Measurements from ENCODE around the gene CRELD2. TPM values are rescaled to one million over a fixed set of nuclear protein-coding genes. Genes with fewer than 3 reads are reported as not detected.

CRELD2 gene
- total and polyA plus RNA-seq, 3 experiments from 2014 or later = 49.4 to 53.2 (median 50.7) TPM

DNA sequence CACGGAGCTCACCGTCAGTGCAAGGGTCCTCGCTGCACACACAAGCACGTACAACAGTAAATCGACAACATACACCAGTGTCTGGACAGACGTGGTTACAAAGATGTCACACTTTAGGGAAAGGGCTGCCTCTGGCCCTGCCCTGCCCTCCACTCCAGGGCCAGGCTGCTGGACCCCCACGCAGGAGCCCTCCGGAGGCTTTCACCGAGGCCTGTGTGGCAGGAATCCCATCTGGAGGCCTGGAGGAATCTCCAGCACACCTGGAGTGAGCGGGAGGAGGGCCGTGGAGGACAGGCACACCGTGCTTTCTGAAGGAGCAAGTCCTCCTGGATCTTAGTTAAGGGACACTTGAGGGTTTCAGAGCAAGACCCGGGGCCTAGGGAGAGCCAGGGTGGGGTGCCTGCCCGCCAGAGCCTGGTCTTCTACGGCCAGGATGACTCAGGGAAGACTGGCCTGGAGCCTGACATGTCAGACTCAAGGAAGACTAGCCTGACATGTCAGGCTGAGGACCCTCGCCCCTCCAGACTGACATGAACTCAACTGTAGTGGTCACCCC is 40.0 kb downstream of the CRELD2 start:
- POLR2A ChIA-PET = no interaction called here
- Mint-ChIP-seq H3K4me3 (peak overlapping the region; percentile 29 to 87 (median 77)), H3K36me3 (peaks cover 0 to 16% (median 0%) of the 10 kb centered on the region in 3 donors), H3K27ac (peak overlapping the region in 6 of 8 donors; percentile 43 to 92 (median 90)), H3K27me3 (peaks cover 0 to 5% of the 10 kb centered on the region in 2 donors), H3K9me3 (peaks cover 0 to 4% (median 0%) of the 10 kb centered on the region in 5 donors), H3K4me1 (peaks cover under 1 to 17% (median 7%) of the 10 kb centered on the region in 3 donors)
- H3K9me3 ChIP-seq (ENCODE audit: low read length) = no peaks in the 10 kb centered on the region
- no peaks in the 10 kb centered on the region for H3K27me3 ChIP-seq (ENCODE audit: insufficient read depth, low read length, poor library complexity, severe bottlenecking)
- peaks cover 18% of the 10 kb centered on the region for H3K4me1 ChIP-seq (ENCODE audit: insufficient read depth, low read length)
- CTCF ChIA-PET = no interaction called here
- peaks cover 6% of the 10 kb centered on the region for H3K36me3 ChIP-seq (ENCODE audit: insufficient read depth, low read length)
- H3K4me3 ChIP-seq (ENCODE audit: low read length) = no peak overlapping the region
- H3K27ac ChIP-seq (ENCODE audit: low read depth, low read length) = no peak overlapping the region
- DNase-seq = no peak

DNA sequence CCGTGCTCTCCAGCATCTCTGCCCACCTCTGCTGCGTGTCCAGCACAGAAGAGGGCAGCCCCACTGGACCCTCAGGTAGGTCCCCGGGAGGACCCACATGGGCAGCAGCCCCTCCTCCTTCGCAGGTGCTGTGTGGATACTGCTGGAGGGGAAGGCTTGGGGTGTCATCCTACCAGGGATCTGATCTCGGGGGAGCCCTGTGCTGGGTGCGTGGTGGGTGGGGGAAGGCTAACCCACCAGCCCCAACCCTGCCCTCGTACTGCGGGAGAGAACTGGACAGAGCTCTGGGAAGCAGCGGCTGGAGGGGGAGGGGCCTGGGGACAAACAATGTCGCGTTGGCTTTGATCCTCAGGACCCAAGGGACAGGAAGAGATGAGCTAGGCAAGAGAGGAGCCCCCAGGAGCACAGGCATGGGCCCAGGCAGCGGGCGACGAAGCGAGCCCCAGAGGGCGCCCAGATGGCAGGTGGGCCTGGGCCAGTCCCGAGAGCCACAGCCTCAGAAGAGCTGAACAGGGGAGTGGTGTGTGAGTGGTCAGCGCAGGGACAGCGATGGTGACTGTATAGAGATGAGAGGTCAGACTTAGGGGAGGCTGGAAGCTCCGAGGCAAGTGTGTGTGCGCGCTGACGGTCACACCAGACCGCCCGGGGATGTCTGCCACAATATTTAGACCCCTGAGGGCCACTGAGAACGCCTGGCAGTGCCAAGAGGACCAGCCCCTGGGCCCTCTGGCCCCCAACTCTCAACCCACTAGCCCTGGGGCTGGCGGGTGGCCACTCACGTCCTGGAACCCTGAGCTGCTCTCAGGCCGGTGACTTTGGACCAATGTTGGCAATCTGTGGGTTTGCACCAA is 40.7 kb downstream of the CRELD2 start:
- Mint-ChIP-seq H3K27me3 (peaks cover 0 to 5% of the 10 kb centered on the region in 2 donors), H3K4me3 (peak overlapping the region; percentile 64 to 87 (median 77)), H3K36me3 (peaks cover 0 to 23% (median 4%) of the 10 kb centered on the region in 3 donors), H3K27ac (peak overlapping the region; percentile 71 to 97 (median 90)), H3K9me3 (peaks cover 0 to 4% (median 0%) of the 10 kb centered on the region in 5 donors), H3K4me1 (peaks cover 8 to 24% (median 14%) of the 10 kb centered on the region in 3 donors)
- DNase-seq = peak in 1 of 5 donors; percentile 26
- Histone ChIP-seq H3K4me3 (ENCODE audit: low read length) (peak overlapping the region; percentile 53), H3K4me1 (ENCODE audit: insufficient read depth, low read length) (peaks cover 25% of the 10 kb centered on the region), H3K27me3 (ENCODE audit: insufficient read depth, low read length, poor library complexity, severe bottlenecking) (no peaks in the 10 kb centered on the region), H3K27ac (ENCODE audit: low read depth, low read length) (peak overlapping the region; percentile 54), H3K36me3 (ENCODE audit: insufficient read depth, low read length) (peaks cover 13% of the 10 kb centered on the region), H3K9me3 (ENCODE audit: low read length) (no peaks in the 10 kb centered on the region)
- ChIA-PET POLR2A (interaction anchor here (1.5 kb wide), 2 partner anchors 12 to 23 kb away, joined by 5 to 8 read pairs; no protein-coding TSS in a partner anchor), CTCF (interaction anchor here (1.5 kb wide), 1 partner anchor 12 kb away, joined by 4 read pairs; no protein-coding TSS in a partner anchor)

DNA sequence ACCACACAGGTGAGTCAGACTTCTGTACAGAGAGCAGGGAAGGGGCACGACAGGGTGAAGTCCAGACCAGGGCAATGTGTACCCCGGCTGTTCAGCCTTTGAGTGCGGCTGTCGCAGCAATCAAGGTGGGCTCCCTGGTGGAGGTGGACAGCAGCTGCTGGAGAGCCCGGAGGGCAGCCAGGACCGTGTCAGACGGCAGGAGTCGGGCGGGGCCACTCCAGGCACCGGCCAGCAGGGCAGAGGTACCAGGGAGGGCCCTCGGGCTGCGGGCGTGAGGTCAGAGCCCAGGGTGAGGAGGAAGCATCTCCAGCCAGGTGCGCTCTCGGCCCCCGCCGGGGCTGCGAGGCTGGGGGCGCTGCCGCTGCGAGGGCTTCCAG is 41.3 kb downstream of the CRELD2 start:
- H3K27me3 Mint-ChIP-seq = peaks cover 0 to 5% of the 10 kb centered on the region in 2 donors

DNA sequence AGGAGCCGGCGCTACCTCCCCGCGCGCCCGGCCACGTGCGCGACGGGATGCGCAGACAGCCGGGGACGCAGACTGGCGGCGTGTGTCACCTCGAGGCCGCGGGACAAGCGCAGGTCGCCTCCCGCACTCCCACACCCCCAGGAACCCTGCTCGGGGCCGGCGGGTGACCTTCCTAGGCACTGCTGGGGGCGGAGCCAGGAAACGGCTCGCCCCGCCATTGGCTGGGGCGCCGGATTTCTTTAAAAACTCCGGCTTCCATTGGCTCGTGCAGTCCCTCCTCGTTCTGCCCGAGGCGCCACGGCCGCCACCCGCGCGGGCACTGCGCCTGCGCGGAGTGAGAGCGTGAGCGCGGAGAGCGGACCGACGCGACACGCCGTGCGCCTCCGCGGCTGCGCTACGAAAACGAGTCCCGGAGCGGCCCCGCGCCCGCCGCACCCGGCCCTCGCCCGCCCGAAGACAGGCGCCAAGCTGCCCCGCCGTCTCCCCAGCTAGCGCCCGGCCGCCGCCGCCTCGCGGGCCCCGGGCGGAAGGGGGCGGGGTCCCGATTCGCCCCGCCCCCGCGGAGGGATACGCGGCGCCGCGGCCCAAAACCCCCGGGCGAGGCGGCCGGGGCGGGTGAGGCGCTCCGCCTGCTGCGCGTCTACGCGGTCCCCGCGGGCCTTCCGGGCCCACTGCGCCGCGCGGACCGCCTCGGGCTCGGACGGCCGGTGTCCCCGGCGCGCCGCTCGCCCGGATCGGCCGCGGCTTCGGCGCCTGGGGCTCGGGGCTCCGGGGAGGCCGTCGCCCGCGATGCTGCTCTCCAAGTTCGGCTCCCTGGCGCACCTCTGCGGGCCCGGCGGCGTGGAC is 41.9 kb downstream of the CRELD2 start, which contains the start of gene PIM3:
Gene PIM3, plus strand, starts transcription at position 614 of the 846 bp plus-strand sequence. Its CDS starts 176 bp downstream, at position 790.
- Mint-ChIP-seq H3K27me3 (peaks cover 0 to 5% of the 10 kb centered on the region in 2 donors), H3K4me1 (peaks cover 8 to 33% (median 19%) of the 10 kb centered on the region in 3 donors), H3K27ac (peak within 1 kb of the TSS; percentile 91 to 99 (median 93)), H3K36me3 (peaks cover 0 to 31% (median 4%) of the 10 kb centered on the region in 3 donors), H3K4me3 (peak within 1 kb of the TSS; percentile 86 to 97 (median 93)), H3K9me3 (peaks cover 0 to 4% (median 0%) of the 10 kb centered on the region in 5 donors)
- no peaks in the 10 kb centered on the region for H3K27me3 ChIP-seq (ENCODE audit: insufficient read depth, low read length, poor library complexity, severe bottlenecking)
- H3K9me3 ChIP-seq (ENCODE audit: low read length) = no peaks in the 10 kb centered on the region
- peaks cover 13% of the 10 kb centered on the region for H3K36me3 ChIP-seq (ENCODE audit: insufficient read depth, low read length)
- peak within 1 kb of the TSS; percentile 71 for H3K4me3 ChIP-seq (ENCODE audit: low read length)
- ChIA-PET POLR2A (interaction anchor here (0.5 to 3.3 kb wide), 9 partner anchors 8 to 70 kb away, joined by 3 to 30 read pairs (median 5); no protein-coding TSS in a partner anchor), CTCF (interaction anchor here (0.8 to 1.5 kb wide), 3 partner anchors 10 to 33 kb away, joined by 3 to 4 read pairs (median 3); no protein-coding TSS in a partner anchor)
- peak within 1 kb of the TSS; percentile 79 for H3K27ac ChIP-seq (ENCODE audit: low read depth, low read length)
- peak; percentile 84 to 95 (median 92) for DNase-seq
- peaks cover 29% of the 10 kb centered on the region for H3K4me1 ChIP-seq (ENCODE audit: insufficient read depth, low read length)

More for the DNA sequence above, 41.3 kb downstream of the CRELD2 start:
- no peak for DNase-seq
- Mint-ChIP-seq H3K4me1 (peaks cover 8 to 30% (median 18%) of the 10 kb centered on the region in 3 donors), H3K36me3 (peaks cover 0 to 27% (median 4%) of the 10 kb centered on the region in 3 donors), H3K4me3 (peak overlapping the region; percentile 64 to 87 (median 77)), H3K9me3 (peaks cover 0 to 4% (median 0%) of the 10 kb centered on the region in 5 donors), H3K27ac (peak overlapping the region; percentile 71 to 97 (median 90))
- ChIA-PET POLR2A (interaction anchor here (0.5 to 3.3 kb wide), 9 partner anchors 9 to 71 kb away, joined by 3 to 30 read pairs (median 5); no protein-coding TSS in a partner anchor), CTCF (interaction anchor here (1.2 to 1.5 kb wide), 2 partner anchors 11 to 13 kb away, joined by 3 to 4 read pairs; no protein-coding TSS in a partner anchor)
- peaks cover 29% of the 10 kb centered on the region for H3K4me1 ChIP-seq (ENCODE audit: insufficient read depth, low read length)
- H3K27ac ChIP-seq (ENCODE audit: low read depth, low read length) = peak overlapping the region; percentile 54
- H3K27me3 ChIP-seq (ENCODE audit: insufficient read depth, low read length, poor library complexity, severe bottlenecking) = no peaks in the 10 kb centered on the region
- peak overlapping the region; percentile 53 for H3K4me3 ChIP-seq (ENCODE audit: low read length)
- H3K36me3 ChIP-seq (ENCODE audit: insufficient read depth, low read length) = peaks cover 13% of the 10 kb centered on the region
- no peaks in the 10 kb centered on the region for H3K9me3 ChIP-seq (ENCODE audit: low read length)

DNA sequence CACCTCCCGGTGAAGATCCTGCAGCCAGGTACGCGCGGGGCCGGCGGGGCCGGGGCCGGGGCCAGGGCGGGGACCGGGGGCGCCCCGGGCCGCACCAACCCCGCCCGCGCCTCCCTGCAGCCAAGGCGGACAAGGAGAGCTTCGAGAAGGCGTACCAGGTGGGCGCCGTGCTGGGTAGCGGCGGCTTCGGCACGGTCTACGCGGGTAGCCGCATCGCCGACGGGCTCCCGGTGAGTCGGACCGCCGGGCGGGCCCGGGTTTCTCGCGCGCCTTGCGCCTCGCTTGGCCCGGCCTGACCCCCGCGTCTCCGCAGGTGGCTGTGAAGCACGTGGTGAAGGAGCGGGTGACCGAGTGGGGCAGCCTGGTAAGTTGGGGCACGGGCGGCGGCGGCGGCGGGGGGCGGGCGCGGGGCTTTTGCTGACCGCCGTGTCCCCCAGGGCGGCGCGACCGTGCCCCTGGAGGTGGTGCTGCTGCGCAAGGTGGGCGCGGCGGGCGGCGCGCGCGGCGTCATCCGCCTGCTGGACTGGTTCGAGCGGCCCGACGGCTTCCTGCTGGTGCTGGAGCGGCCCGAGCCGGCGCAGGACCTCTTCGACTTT is 42.7 kb downstream of the CRELD2 start:
- H3K4me3 Mint-ChIP-seq = peak overlapping the region; percentile 86 to 97 (median 93)
- H3K9me3 ChIP-seq (ENCODE audit: low read length) = no peaks in the 10 kb centered on the region
- POLR2A ChIA-PET = interaction anchor here (0.8 to 3.3 kb wide), 8 partner anchors 8 to 230 kb away, joined by 3 to 30 read pairs (median 5); no protein-coding TSS in a partner anchor
- H3K27me3 Mint-ChIP-seq = peaks cover 0 to 5% of the 10 kb centered on the region in 2 donors
- H3K9me3 Mint-ChIP-seq = peaks cover 0 to 4% (median 0%) of the 10 kb centered on the region in 5 donors
- peak overlapping the region; percentile 79 for H3K27ac ChIP-seq (ENCODE audit: low read depth, low read length)
- peaks cover 29% of the 10 kb centered on the region for H3K4me1 ChIP-seq (ENCODE audit: insufficient read depth, low read length)
- CTCF ChIA-PET = interaction anchor here (0.8 to 1.6 kb wide), 3 partner anchors 9 to 33 kb away, joined by 3 to 5 read pairs (median 3); no protein-coding TSS in a partner anchor
- DNase-seq = peak in 2 of 5 donors; percentile 38 to 70
- H3K27me3 ChIP-seq (ENCODE audit: insufficient read depth, low read length, poor library complexity, severe bottlenecking) = no peaks in the 10 kb centered on the region
- peak overlapping the region; percentile 71 for H3K4me3 ChIP-seq (ENCODE audit: low read length)
- H3K36me3 ChIP-seq (ENCODE audit: insufficient read depth, low read length) = peaks cover 13% of the 10 kb centered on the region
- H3K4me1 Mint-ChIP-seq = peaks cover 8 to 36% (median 20%) of the 10 kb centered on the region in 3 donors
- H3K36me3 Mint-ChIP-seq = peaks cover 0 to 31% (median 4%) of the 10 kb centered on the region in 3 donors
- H3K27ac Mint-ChIP-seq = peak overlapping the region; percentile 91 to 99 (median 93)

DNA sequence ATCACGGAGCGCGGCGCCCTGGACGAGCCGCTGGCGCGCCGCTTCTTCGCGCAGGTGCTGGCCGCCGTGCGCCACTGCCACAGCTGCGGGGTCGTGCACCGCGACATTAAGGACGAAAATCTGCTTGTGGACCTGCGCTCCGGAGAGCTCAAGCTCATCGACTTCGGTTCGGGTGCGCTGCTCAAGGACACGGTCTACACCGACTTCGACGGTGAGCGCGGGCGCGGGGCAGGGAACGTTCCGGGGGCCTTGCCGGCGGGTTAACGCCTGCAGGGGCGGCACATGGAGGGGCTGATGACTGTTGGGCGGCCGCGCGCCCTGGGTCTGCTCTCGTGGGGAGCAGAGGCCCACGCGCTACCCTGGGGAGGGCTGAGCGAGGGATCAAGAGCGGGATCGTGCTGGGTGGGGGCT is 43.2 kb downstream of the CRELD2 start:
- Histone ChIP-seq H3K36me3 (ENCODE audit: insufficient read depth, low read length) (peaks cover 13% of the 10 kb centered on the region), H3K27me3 (ENCODE audit: insufficient read depth, low read length, poor library complexity, severe bottlenecking) (no peaks in the 10 kb centered on the region), H3K4me1 (ENCODE audit: insufficient read depth, low read length) (peaks cover 29% of the 10 kb centered on the region), H3K9me3 (ENCODE audit: low read length) (no peaks in the 10 kb centered on the region), H3K4me3 (ENCODE audit: low read length) (peak overlapping the region; percentile 71), H3K27ac (ENCODE audit: low read depth, low read length) (peak overlapping the region; percentile 79)
- ChIA-PET CTCF (interaction anchor here (1.0 to 1.6 kb wide), 2 partner anchors 9 to 69 kb away, joined by 4 to 5 read pairs; no protein-coding TSS in a partner anchor), POLR2A (interaction anchor here (0.8 to 3.3 kb wide), 6 partner anchors 7 to 229 kb away, joined by 3 to 30 read pairs (median 5); no protein-coding TSS in a partner anchor)
- Mint-ChIP-seq H3K9me3 (peaks cover 0 to 4% (median 0%) of the 10 kb centered on the region in 5 donors), H3K4me3 (peak overlapping the region; percentile 86 to 97 (median 93)), H3K36me3 (peaks cover 0 to 31% (median 4%) of the 10 kb centered on the region in 3 donors), H3K27ac (peak overlapping the region; percentile 91 to 99 (median 93)), H3K4me1 (peaks cover 8 to 39% (median 22%) of the 10 kb centered on the region in 3 donors), H3K27me3 (peaks cover 0 to 5% of the 10 kb centered on the region in 2 donors)
- DNase-seq = no peak

Data from CD8-positive, alpha-beta memory T cell (primary cell).